Esophagus squamous epithelium (tissue), 4 donors: ENCODE data around the gene PRR19.

Experiments
- CTCF ChIP-seq, 6 experiments: fragments of 450-650 bp in 4 of 6; fragments of 200-600 bp in 2 of 6; sonication (generic) in 2 of 6; IDR thresholded peaks; one replicate each; pipeline ENCODE4 v1.5.1; 2016 to 2019; ENCODE audit warnings: antibody characterized with exemption in 6 of 6, mild to moderate bottlenecking in 4 of 6, moderate library complexity in 4 of 6
- POLR2A ChIP-seq, 4 donors: fragments of 450-650 bp; IDR thresholded peaks; one replicate each; pipeline ENCODE4 v1.6.1; 2017; ENCODE audit warnings: antibody characterized with exemption in 4 of 4, mild to moderate bottlenecking in 4 of 4, moderate library complexity in 3 of 4

DNA sequence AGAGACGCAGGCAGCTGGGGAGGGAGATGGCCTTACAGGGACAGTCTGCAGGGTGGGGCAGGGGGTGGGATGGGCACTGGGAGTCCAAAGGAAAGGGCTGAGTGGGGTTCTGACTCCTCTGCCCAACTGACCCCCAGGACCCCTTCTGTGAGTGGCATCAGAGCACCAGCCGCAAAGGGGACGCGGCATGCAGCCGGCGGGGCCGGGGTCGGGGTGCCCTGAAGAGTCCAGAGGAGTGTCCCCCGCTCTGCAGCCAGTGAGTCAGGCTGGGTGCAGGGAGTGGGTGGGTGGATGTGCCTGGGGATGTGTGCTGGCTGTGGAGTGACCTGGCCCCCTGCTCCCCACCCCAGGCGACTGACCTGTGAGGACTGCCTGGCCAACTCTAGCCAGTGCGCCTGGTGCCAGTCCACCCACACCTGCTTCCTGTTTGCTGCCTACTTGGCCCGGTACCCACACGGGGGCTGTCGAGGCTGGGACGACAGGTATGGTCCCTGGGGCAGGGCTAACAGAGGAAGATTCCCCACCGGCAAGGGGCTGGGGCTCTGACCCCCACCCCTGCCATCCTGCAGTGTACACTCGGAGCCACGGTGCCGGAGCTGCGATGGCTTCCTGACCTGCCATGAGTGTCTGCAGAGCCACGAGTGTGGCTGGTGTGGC is 49.3 kb downstream of the PRR19 start:
- no peak for TF ChIP-seq POLR2A (IDR thresholded peaks at IDR 0.05)
- no peak for TF ChIP-seq CTCF (IDR thresholded peaks at IDR 0.05)
